Effector memory CD8-positive, alpha-beta T cell (primary cell): ENCODE results near the gene FARP2.

ENCODE experiments used
- ATAC-seq: fragments of 150-1000 bp; cut with Tn5 transposase; replicated peaks from 2 replicates; pipeline ENCODE4 v1.10.0; 2021; ENCODE audit warnings: mild to moderate bottlenecking, moderate library complexity
- DNase-seq, 3 experiments: peaks; one replicate each; pipeline ENCODE4 v3.0.0; 2021
- H3K27ac Mint-ChIP-seq, 2 donors: one replicate each; pipeline ENCODE4 v1.8.0; 2022; ENCODE audit warnings: mild to moderate bottlenecking in 2 of 2, mixed read lengths in 2 of 2, moderate library complexity in 2 of 2
- H3K27me3 Mint-ChIP-seq, 2 donors: one replicate each; pipeline ENCODE4 v1.8.0; 2022; ENCODE audit warnings: mixed read lengths in 2 of 2
- H3K36me3 Mint-ChIP-seq: one replicate; pipeline ENCODE4 v1.8.0; 2022; ENCODE audit warnings: mild to moderate bottlenecking, moderate library complexity, mixed read lengths; ENCODE audit not compliant: insufficient read depth
- H3K4me1 Mint-ChIP-seq, 2 donors: one replicate each; pipeline ENCODE4 v1.8.0; 2022; ENCODE audit warnings: low read depth in 2 of 2, mixed read lengths in 2 of 2
- H3K4me3 Mint-ChIP-seq, 2 donors: one replicate each; pipeline ENCODE4 v1.8.0; 2022; ENCODE audit warnings: mild to moderate bottlenecking in 2 of 2, mixed read lengths in 2 of 2, moderate library complexity in 2 of 2
- H3K9me3 Mint-ChIP-seq, 2 donors: one replicate each; pipeline ENCODE4 v1.8.0; 2022; ENCODE audit warnings: mixed read lengths in 2 of 2

FARP2 gene

DNA sequence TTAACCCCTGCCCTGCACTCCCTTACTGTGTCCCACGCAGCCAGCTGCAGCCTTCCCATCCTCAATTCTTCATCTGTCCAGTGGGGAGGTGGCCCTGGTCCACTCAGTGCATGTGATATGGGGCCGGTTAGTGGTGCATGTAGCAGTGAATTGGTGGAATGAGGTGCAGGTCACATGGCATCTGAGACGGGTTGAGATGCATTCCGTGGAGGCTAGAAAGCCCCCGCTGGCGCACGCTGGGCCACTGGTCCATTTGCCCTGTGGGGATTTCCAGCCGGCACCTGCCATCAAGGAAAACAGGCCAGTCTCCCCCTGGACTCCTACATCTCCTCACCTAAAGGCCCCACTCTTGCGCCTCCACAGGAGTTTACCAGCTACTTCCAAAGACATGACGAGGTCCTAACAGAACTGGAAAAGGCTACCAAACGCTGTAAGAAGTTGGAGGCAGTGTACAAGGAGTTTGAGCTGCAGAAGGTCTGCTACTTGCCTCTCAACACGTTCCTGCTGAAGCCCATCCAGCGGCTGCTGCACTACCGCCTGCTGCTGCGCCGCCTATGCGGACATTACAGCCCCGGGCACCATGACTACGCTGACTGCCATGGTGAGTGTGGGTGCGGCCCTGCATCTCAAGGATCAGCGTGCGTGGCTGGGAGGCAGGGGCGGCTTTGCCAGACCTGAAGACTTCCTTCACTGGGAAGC, 111.8 kb downstream of the FARP2 start:
- no peak overlapping the region for H3K4me3 Mint-ChIP-seq

GRCh38 chr2:241468476-241468781, 112.3 kb downstream of the FARP2 start:
- H3K9me3 Mint-ChIP-seq, result no peaks in the 10 kb centered on the region
- H3K27ac Mint-ChIP-seq, result no peak overlapping the region
- no peaks in the 10 kb centered on the region for H3K36me3 Mint-ChIP-seq
- H3K4me3 Mint-ChIP-seq, result no peak overlapping the region
- no peak for DNase-seq
- H3K4me1 Mint-ChIP-seq, result peaks cover 0 to 4% of the 10 kb centered on the region in 2 donors
- H3K27me3 Mint-ChIP-seq, result peaks cover 12 to 24% of the 10 kb centered on the region in 2 donors
- ATAC-seq, result no peak

More for the DNA sequence above, 111.8 kb downstream of the FARP2 start:
- H3K27ac Mint-ChIP-seq, result no peak overlapping the region
- peaks cover 0 to 4% of the 10 kb centered on the region in 2 donors for H3K4me1 Mint-ChIP-seq
- H3K27me3 Mint-ChIP-seq, result peaks cover 8 to 19% of the 10 kb centered on the region in 2 donors
- DNase-seq (no peak), ATAC-seq (no peak)
- H3K9me3 Mint-ChIP-seq, result no peaks in the 10 kb centered on the region
- H3K36me3 Mint-ChIP-seq, result no peaks in the 10 kb centered on the region

DNA sequence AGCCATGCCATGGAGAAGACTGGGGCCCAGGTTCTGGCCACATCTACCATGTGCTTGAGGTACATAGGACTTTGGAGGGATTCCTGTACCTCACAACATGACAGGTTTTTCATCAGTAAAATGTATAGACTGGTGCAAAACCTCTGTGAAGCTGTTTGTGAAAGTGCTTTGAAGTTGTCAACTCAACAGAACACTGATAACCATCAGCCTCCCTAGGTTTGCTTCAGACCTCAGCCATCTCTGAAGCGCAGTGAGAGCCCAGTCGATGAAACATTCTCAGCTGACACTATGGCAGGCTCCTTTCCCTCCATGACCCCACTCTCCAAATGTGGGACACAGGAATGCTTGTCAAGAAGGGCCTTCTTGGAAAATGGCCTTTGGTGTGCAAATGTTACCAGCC, 113.7 kb downstream of the FARP2 start:
- Mint-ChIP-seq H3K36me3 (no peaks in the 10 kb centered on the region), H3K4me1 (peaks cover 0 to 4% of the 10 kb centered on the region in 2 donors), H3K9me3 (no peaks in the 10 kb centered on the region), H3K27ac (no peak overlapping the region), H3K27me3 (peaks cover 12 to 25% of the 10 kb centered on the region in 2 donors), H3K4me3 (no peak overlapping the region)
- ATAC-seq (no peak), DNase-seq (no peak)

DNA sequence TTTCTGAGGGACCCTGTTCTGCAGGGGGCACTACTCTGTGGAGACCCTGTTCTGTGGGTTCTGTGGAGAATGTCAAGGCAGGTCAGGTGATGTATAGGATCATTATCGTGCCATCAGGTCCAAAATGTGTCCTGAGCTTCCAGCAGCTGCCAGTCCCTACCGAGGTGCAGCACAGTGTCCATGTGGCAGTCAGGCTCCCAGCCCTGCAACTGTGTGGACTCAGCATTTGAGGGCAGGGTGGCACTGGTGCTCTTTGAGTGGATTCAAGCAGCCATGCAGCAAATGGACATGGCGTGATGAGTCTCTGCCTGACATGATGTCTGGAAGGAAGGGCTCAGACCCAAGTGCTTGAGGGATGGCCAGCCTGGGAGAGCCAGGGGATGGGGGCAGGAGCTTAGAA, 117.3 kb downstream of the FARP2 start:
- H3K27me3 Mint-ChIP-seq, result peaks cover 12 to 19% of the 10 kb centered on the region in 2 donors
- no peak for DNase-seq
- no peak for ATAC-seq
- H3K4me3 Mint-ChIP-seq, result no peak overlapping the region
- peaks cover 2% of the 10 kb centered on the region for H3K36me3 Mint-ChIP-seq
- no peaks in the 10 kb centered on the region for H3K9me3 Mint-ChIP-seq
- H3K4me1 Mint-ChIP-seq, result peaks cover 0 to 4% of the 10 kb centered on the region in 2 donors
- no peak overlapping the region for H3K27ac Mint-ChIP-seq

DNA sequence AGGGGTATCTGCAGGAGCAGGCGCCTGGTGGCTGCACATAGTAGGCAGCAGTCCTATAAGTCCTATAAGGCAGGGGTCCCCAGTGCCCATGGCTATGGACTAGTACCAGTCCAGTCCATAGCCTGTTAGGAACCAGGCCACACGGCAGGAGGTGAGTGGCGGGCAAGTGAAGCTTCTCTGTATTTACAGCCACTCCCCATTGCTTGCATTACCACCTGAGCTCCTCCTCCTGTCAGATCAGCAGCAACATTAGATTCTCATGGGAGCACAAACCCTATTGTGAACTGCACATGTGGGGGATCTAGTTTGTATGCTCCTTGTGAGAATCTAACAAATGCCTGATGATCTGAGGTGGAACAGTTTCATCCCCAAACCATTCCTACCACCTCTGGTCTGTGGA, 119.2 kb downstream of the FARP2 start:
- ATAC-seq, result no peak

GRCh38 chr2:241478166-241478565, 122.1 kb downstream of the FARP2 start:
- H3K27me3 Mint-ChIP-seq, result peaks cover 1 to 4% of the 10 kb centered on the region in 2 donors
- H3K4me1 Mint-ChIP-seq, result no peaks in the 10 kb centered on the region
- no peak for DNase-seq

More for the DNA sequence above, 119.2 kb downstream of the FARP2 start:
- Mint-ChIP-seq H3K9me3 (no peaks in the 10 kb centered on the region), H3K4me1 (peaks cover 0 to 4% of the 10 kb centered on the region in 2 donors), H3K4me3 (no peak overlapping the region), H3K27me3 (peaks cover 12 to 19% of the 10 kb centered on the region in 2 donors), H3K27ac (no peak overlapping the region), H3K36me3 (peaks cover 4% of the 10 kb centered on the region)
- DNase-seq, result no peak

DNA sequence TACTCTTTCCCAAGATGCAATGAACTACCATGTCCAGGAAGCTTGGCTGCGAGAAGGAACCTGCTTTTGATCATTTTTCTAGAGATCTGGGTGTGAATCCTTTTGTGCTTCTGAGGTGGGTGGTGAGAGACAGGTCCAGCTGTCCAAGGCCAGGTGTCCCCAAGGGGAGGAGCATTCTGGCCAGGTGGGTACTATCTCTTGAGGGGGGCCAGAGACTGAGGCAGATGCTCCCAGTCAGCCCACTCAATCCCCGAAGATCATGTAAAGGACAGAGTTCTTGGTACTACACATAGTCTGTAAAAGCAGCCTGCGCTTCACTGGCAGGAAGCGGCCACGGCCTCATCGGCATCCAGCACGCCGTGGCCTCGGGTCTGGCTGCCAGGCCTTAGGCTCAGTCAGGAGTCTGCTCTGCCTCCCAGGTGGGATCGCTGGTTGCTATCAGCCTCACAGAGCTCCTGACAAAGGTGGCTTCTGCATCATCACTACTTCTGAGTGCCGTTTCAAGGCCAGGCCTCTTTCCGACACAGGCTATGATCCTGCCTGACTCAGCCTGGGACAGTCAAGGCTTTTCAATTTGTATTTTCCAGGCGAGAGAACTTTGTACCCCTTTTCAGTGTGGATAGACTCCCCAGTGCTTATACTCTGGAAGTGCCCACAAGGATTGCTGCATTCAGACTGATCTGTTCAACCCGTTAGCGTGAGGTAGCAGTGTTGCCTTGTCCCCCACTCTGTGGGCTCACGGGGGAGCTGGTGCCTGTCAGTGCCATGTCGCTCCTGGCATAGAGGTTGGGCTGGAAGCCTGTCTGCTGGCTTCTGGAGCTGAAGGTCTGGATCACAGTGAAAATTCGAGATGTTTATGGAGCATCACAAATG, 123.2 kb downstream of the FARP2 start:
- H3K4me3 Mint-ChIP-seq, result no peak overlapping the region
- H3K27ac Mint-ChIP-seq, result no peak overlapping the region
- H3K9me3 Mint-ChIP-seq, result no peaks in the 10 kb centered on the region
- H3K27me3 Mint-ChIP-seq, result no peaks in the 10 kb centered on the region
- H3K4me1 Mint-ChIP-seq, result peaks cover 0 to 3% of the 10 kb centered on the region in 2 donors
- DNase-seq, result no peak
- peaks cover 4% of the 10 kb centered on the region for H3K36me3 Mint-ChIP-seq
- ATAC-seq, result no peak

More at GRCh38 chr2:241478166-241478565, 122.1 kb downstream of the FARP2 start:
- Mint-ChIP-seq H3K4me3 (no peak overlapping the region), H3K36me3 (peaks cover 4% of the 10 kb centered on the region), H3K9me3 (no peaks in the 10 kb centered on the region), H3K27ac (no peak overlapping the region)
- ATAC-seq, result no peak

DNA sequence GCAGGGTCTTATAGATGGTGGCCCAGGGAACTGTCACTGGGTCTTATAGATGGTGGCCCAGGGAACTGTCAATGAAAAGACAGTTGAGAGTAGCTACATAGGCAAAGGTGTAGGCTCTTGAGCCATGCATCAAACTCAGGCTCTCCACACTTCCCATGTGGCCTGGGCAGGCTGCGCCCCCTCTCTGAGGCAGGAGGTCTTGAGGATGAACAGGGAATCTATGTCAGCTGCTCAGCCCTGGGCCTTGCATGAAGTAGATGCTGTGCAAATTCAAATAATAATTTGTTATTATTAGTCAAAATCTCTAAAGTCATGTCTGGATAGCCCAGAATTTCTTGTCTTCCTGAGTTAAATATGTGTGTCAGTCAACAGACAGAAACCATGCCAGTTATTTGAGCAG, 125.6 kb downstream of the FARP2 start:
- peaks cover 0 to 4% of the 10 kb centered on the region in 2 donors for H3K4me1 Mint-ChIP-seq
- H3K9me3 Mint-ChIP-seq, result no peaks in the 10 kb centered on the region
- no peak overlapping the region for H3K27ac Mint-ChIP-seq
- DNase-seq (no peak), ATAC-seq (no peak)
- H3K27me3 Mint-ChIP-seq, result no peaks in the 10 kb centered on the region
- no peak overlapping the region for H3K4me3 Mint-ChIP-seq
- peaks cover 4% of the 10 kb centered on the region for H3K36me3 Mint-ChIP-seq

DNA sequence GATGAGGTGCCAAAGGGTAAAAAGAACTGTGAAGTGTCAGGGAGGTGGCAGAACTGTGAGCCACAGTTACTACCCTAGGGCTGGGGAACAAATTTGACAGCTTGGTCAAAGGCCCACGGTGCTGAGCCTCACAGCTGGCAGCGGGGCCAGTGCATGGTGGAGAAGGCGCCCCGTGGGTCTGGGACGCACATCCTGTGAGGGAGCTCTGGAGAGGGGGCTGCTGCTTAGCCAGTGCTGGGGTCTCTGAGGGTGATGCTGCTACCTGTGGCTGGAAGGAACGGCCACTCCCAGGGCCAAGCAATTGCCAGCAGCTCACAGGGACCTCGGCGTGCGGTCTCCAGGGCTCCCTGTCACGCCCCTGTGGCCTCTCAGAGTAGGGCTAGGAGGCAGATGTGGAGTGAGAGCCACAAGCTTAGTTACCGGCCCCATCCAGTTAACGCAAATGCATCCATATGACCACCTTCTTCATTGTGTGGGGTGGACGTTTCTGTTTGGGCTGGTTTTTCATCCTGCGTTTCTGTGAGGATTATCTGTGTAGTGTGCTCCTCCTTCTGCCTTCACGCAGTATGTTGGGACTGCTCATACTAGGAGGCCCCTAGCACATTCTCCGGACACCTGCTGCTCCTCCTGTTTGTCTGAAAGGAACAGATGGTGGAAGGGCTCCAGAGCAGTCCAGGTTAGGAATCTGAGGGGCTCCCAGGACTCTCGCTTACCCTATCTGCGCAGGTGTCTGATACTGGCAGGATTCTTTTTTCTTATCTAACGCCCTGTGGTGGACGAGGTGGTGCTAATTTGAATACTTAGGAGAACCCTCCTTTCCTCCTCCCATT, 126.3 kb downstream of the FARP2 start:
- DNase-seq, result no peak
- Mint-ChIP-seq H3K4me3 (no peak overlapping the region), H3K27me3 (no peaks in the 10 kb centered on the region), H3K27ac (no peak overlapping the region), H3K4me1 (peaks cover 0 to 4% of the 10 kb centered on the region in 2 donors), H3K36me3 (peaks cover 4% of the 10 kb centered on the region), H3K9me3 (no peaks in the 10 kb centered on the region)
- ATAC-seq, result no peak

DNA sequence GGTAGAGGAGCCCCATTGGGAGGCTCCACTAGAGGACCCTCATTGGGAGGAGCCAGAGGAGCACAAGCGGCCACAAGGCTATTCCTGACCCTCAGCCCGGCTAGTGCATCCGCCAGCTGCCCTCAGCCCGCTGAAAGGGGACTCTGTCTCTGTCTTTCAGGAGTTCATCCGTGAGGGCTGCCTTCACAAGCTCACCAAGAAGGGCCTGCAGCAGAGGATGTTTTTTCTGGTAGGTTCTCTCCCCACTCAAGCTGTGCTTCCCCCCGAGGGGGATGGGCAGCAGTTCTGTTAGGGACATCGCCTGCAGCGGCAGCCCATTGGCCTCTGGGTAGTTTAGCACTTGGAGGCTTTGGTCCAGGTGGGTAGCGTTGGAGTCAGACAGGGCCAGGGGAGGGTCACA, 127.2 kb downstream of the FARP2 start:
- no peak for ATAC-seq
- Mint-ChIP-seq H3K36me3 (peaks cover 2% of the 10 kb centered on the region), H3K4me1 (peaks cover 0 to 4% of the 10 kb centered on the region in 2 donors), H3K9me3 (no peaks in the 10 kb centered on the region), H3K27ac (no peak overlapping the region), H3K27me3 (no peaks in the 10 kb centered on the region), H3K4me3 (no peak overlapping the region)
- DNase-seq, result no peak

- Mint-ChIP-seq H3K4me3 (no peak overlapping the region), H3K27ac (no peak overlapping the region), H3K4me1 (peaks cover 0 to 4% of the 10 kb centered on the region in 2 donors), H3K36me3 (no peaks in the 10 kb centered on the region), H3K27me3 (no peaks in the 10 kb centered on the region), H3K9me3 (no peaks in the 10 kb centered on the region)
- ATAC-seq (no peak), DNase-seq (no peak)
Measured at GRCh38 chr2:241485172-241485911, 129.3 kb downstream of the FARP2 start.

DNA sequence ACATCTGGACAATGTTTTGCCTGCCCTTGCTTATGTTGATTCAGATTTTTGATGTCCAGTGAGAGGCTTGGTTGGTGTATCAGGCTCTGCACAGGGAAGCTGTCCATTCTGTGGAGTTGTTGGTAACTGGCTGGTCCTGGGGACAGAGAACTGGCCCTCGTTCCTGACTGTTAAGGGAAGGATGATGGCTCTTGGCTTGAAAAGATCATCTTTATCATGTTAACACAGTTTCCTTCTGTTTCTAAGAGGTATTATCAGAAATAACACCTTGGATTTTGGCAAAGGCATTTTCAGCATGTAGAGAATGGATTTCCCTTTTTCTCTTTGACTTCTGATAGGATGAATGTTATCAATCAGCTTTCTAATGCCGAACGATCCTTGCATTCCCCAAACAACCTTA, 133.0 kb downstream of the FARP2 start:
- DNase-seq (no peak), ATAC-seq (no peak)
- no peaks in the 10 kb centered on the region for H3K27me3 Mint-ChIP-seq
- no peaks in the 10 kb centered on the region for H3K36me3 Mint-ChIP-seq
- H3K27ac Mint-ChIP-seq, result no peak overlapping the region
- no peaks in the 10 kb centered on the region for H3K9me3 Mint-ChIP-seq
- H3K4me1 Mint-ChIP-seq, result peaks cover 6 to 11% of the 10 kb centered on the region in 2 donors
- H3K4me3 Mint-ChIP-seq, result no peak overlapping the region
